ENCODE data around the gene LCE2C.
A peak's percentile ranks its signal among the peaks of the same experiment; 100 is the strongest.
"Not testable (repeated sequence)": the region's sequence is repeated elsewhere in the genome, so short reads cannot be mapped to it uniquely, and the experiment has no call there.

LCE2C gene

DNA sequence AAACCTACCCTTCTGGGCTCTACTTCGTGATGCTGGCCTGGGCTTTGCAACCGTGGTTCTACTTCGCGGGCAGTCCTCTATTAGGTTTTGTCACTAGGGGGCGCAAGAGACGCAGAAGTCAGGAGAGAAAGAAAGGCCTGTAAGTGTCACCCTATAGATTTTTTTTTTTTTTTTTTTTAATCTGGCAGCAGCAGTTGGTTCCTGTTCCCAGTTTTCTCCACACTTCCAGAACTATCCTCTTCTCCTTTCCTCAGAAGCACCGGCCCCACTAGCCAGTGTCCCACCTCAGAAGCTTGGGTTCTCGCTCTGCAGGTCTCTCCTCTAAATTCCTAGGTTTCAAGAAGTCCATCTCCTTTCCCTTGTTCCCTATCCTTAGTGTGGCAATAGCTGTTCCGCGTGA is 21.0 kb upstream of the LCE2C start:
- Histone ChIP-seq H3K4me3 (ENCODE audit: low read depth, low read length) (no peak overlapping the region), H3K4me1 (no peaks in the 10 kb centered on the region), H3K36me3 (no peaks in the 10 kb centered on the region), H3K27me3 (no peaks in the 10 kb centered on the region), H3K9me3 (no peaks in the 10 kb centered on the region)
- TF ChIP-seq, protein P1, sequence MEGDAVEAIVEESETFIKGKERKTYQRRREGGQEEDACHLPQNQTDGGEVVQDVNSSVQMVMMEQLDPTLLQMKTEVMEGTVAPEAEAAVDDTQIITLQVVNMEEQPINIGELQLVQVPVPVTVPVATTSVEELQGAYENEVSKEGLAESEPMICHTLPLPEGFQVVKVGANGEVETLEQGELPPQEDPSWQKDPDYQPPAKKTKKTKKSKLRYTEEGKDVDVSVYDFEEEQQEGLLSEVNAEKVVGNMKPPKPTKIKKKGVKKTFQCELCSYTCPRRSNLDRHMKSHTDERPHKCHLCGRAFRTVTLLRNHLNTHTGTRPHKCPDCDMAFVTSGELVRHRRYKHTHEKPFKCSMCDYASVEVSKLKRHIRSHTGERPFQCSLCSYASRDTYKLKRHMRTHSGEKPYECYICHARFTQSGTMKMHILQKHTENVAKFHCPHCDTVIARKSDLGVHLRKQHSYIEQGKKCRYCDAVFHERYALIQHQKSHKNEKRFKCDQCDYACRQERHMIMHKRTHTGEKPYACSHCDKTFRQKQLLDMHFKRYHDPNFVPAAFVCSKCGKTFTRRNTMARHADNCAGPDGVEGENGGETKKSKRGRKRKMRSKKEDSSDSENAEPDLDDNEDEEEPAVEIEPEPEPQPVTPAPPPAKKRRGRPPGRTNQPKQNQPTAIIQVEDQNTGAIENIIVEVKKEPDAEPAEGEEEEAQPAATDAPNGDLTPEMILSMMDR (IDR thresholded peaks at IDR 0.05; ENCODE audit: low read depth, low read length), result peak; percentile 91
- DNase-seq, result peak; percentile 71

DNA sequence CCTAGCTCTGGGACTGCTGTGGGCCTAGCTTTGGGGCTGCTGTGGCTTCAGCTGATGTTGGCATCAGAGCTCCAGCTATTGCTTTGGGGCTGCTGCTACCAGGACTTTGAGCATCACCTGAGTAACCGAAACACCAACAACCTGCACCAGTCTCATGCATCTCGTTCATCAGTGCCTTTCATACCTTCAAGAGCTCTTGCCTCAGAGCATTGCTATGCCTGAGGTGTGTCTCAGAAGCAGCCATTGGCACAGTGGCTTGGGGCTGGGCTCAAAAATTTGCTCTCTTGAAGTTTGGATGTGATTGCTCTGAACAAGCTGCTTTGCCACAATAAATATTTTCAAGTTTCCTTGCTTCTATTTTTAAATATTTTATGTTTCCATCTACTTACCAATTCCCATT is 18.6 kb upstream of the LCE2C start:
- TF ChIP-seq, protein P1 (IDR thresholded peaks at IDR 0.05; ENCODE audit: low read depth, low read length), result no peak
- DNase-seq, result no peak
- Histone ChIP-seq H3K9me3 (no peaks in the 10 kb centered on the region), H3K36me3 (no peaks in the 10 kb centered on the region), H3K4me3 (ENCODE audit: low read depth, low read length) (no peak overlapping the region), H3K27me3 (no peaks in the 10 kb centered on the region), H3K4me1 (no peaks in the 10 kb centered on the region)

GRCh38 chr1:152657677-152658076 is 17.4 kb upstream of the LCE2C start:
- no peaks in the 10 kb centered on the region for H3K9me3 ChIP-seq
- H3K4me3 ChIP-seq (ENCODE audit: low read depth, low read length), result no peak overlapping the region
- H3K36me3 ChIP-seq, result no peaks in the 10 kb centered on the region
- no peaks in the 10 kb centered on the region for H3K4me1 ChIP-seq
- TF ChIP-seq, protein P1 (IDR thresholded peaks at IDR 0.05; ENCODE audit: low read depth, low read length), result no peak
- H3K27me3 ChIP-seq, result no peaks in the 10 kb centered on the region
- no peak for DNase-seq

GRCh38 chr1:152658649-152659048 is 16.4 kb upstream of the LCE2C start:
- H3K4me1 ChIP-seq, result no peaks in the 10 kb centered on the region
- no peak for DNase-seq
- H3K36me3 ChIP-seq, result no peaks in the 10 kb centered on the region
- H3K27me3 ChIP-seq, result no peaks in the 10 kb centered on the region
- H3K4me3 ChIP-seq (ENCODE audit: low read depth, low read length), result no peak overlapping the region
- TF ChIP-seq, protein P1 (IDR thresholded peaks at IDR 0.05; ENCODE audit: low read depth, low read length), result no peak
- H3K9me3 ChIP-seq, result no peaks in the 10 kb centered on the region

DNA sequence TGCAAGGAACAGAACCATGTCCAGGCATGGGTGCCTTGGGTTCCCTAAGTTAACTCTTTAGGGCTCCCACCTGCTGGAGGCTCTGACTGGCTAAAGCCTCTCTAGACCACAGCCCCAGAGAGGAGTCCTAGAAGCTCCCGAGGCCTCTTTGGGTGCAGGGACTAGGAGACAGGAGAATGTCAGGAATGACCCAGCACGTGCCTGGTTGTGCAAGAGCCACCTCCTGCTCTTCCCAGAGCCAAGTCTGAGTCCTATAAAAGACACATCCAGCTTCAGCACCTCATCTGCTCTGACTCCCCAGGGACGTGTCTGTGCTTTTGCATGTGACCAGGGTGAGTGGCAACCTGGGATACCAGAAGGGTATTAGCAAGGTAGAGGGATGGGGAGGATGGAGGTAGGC is 12.0 kb upstream of the LCE2C start, which contains the start of gene LCE2D:
Gene LCE2D, plus strand, starts transcription at position 283 of the 400 bp plus-strand sequence. CDS start 726 bp downstream, outside the sequence.
- TF ChIP-seq, protein P1 (IDR thresholded peaks at IDR 0.05; ENCODE audit: low read depth, low read length), result no peak
- H3K36me3 ChIP-seq, result no peaks in the 10 kb centered on the region
- H3K9me3 ChIP-seq, result no peaks in the 10 kb centered on the region
- H3K4me3 ChIP-seq (ENCODE audit: low read depth, low read length), result no peak within 1 kb of the TSS
- H3K27me3 ChIP-seq, result no peaks in the 10 kb centered on the region; the same call in 1 of the 2 replicates
- DNase-seq, result no peak
- H3K4me1 ChIP-seq, result no peaks in the 10 kb centered on the region

GRCh38 chr1:152666171-152666570 is 8.9 kb upstream of the LCE2C start:
- H3K4me3 ChIP-seq (ENCODE audit: low read depth, low read length); DNase-seq; H3K4me1 ChIP-seq; H3K9me3 ChIP-seq; H3K27me3 ChIP-seq; H3K36me3 ChIP-seq: not testable (repeated sequence)

DNA sequence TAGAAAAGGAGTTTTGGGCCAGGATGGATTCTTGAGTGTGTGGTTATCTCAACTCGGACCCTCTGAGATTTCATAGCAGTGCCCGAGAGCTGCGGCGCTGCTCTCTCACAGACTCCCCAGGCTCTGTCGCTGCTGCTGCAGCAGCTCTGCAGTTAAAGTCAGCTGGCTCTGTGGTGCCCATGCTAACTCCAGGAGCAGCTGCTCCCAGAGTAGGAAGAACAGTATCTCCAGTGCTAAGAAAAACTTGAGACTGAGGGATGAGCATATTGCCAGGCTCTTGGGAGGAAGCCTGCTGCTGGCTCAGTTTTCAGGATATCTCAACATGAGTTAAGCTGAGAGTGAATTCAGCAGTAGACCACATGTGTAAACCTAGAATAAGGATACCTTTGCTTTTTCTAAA is 7.4 kb upstream of the LCE2C start:
- H3K4me3 ChIP-seq (ENCODE audit: low read depth, low read length), result no peak overlapping the region
- H3K36me3 ChIP-seq, result no peaks in the 10 kb centered on the region
- TF ChIP-seq, protein P1 (IDR thresholded peaks at IDR 0.05; ENCODE audit: low read depth, low read length), result no peak
- H3K4me1 ChIP-seq, result no peaks in the 10 kb centered on the region
- DNase-seq, result no peak
- no peaks in the 10 kb centered on the region; the same call in 1 of the 2 replicates for H3K27me3 ChIP-seq
- no peaks in the 10 kb centered on the region for H3K9me3 ChIP-seq
